Right renal cortex interstitium (tissue), 3 donors: ENCODE data around the gene CPNE8. TPM values are rescaled to one million over a fixed set of nuclear protein-coding genes. Genes with fewer than 3 reads are reported as not detected.

ENCODE experiments used
- DNase-seq, 3 donors: peaks; one replicate each; pipeline ENCODE4 v3.0.0-alpha.2; 2013; ENCODE audit warnings: low read depth in 3 of 3, low spot score in 2 of 3
- polyA plus RNA-seq, 3 donors: library from polyadenylated mRNA; unstranded; fragments of 120-200 nt; gene quantifications; one replicate each; pipeline ENCODE4 v1.2.1, GENCODE V29; 2013; ENCODE audit not compliant: insufficient read length in 3 of 3

The CPNE8 gene
- polyA plus RNA-seq, 3 donors: 11.1 to 14.1 (median 13.7) TPM

- DNase-seq: no peak
These were observed 7.2 kb downstream of the CPNE8 start for GRCh38 chr12:38898001-38898684.

- no peak for DNase-seq
These were observed 9.9 kb downstream of the CPNE8 start for GRCh38 chr12:38895446-38895845.

GRCh38 chr12:38892976-38893375 is 12.4 kb downstream of the CPNE8 start:
- DNase-seq: no peak

- DNase-seq: no peak
These were observed 13.2 kb downstream of the CPNE8 start for GRCh38 chr12:38892087-38892786.

GRCh38 chr12:38890102-38890855 is 15.1 kb downstream of the CPNE8 start:
- no peak for DNase-seq

- DNase-seq: no peak
These were observed 16.0 kb downstream of the CPNE8 start for GRCh38 chr12:38889297-38889815.

- no peak for DNase-seq
These were observed 17.6 kb downstream of the CPNE8 start for GRCh38 chr12:38887770-38888169.

- no peak for DNase-seq
These were observed 18.5 kb downstream of the CPNE8 start for GRCh38 chr12:38886931-38887330.

GRCh38 chr12:38886064-38886463 is 19.3 kb downstream of the CPNE8 start:
- no peak for DNase-seq

GRCh38 chr12:38884666-38885065 is 20.7 kb downstream of the CPNE8 start:
- no peak for DNase-seq

- no peak for DNase-seq
These were observed 21.7 kb downstream of the CPNE8 start for GRCh38 chr12:38883629-38884134.

GRCh38 chr12:38880288-38880687 is 25.1 kb downstream of the CPNE8 start:
- no peak for DNase-seq

- DNase-seq: no peak
These were observed 26.4 kb downstream of the CPNE8 start for GRCh38 chr12:38878986-38879385.

GRCh38 chr12:38878333-38878705 is 27.1 kb downstream of the CPNE8 start:
- no peak for DNase-seq

GRCh38 chr12:38875586-38876228 is 29.7 kb downstream of the CPNE8 start:
- no peak for DNase-seq

GRCh38 chr12:38872561-38872960 is 32.8 kb downstream of the CPNE8 start:
- no peak for DNase-seq

GRCh38 chr12:38872156-38872555 is 33.2 kb downstream of the CPNE8 start:
- DNase-seq: no peak

- DNase-seq: no peak
These were observed 36.4 kb downstream of the CPNE8 start for GRCh38 chr12:38869036-38869435.

- DNase-seq: no peak
These were observed 54.9 kb downstream of the CPNE8 start for GRCh38 chr12:38850461-38850860.

- DNase-seq: no peak
These were observed 58.1 kb downstream of the CPNE8 start for GRCh38 chr12:38847247-38847646.

GRCh38 chr12:38844267-38844666 is 61.1 kb downstream of the CPNE8 start:
- no peak for DNase-seq
